GM23248 (cell line): ENCODE data around the gene TMEM184B.

Experiments
- EZH2 ChIP-seq: fragments of 200-600 bp; sonication (generic); IDR thresholded peaks from 2 replicates; pipeline ENCODE4 v1.6.1; 2018; ENCODE audit warnings: antibody characterized with exemption, mild to moderate bottlenecking; ENCODE audit not compliant: insufficient read depth, poor library complexity, severe bottlenecking
- EZH2phosphoT487 ChIP-seq: fragments of 200-600 bp; sonication (generic); IDR thresholded peaks from 2 replicates; pipeline ENCODE4 v1.6.1; 2018; ENCODE audit warnings: antibody characterized with exemption, moderate library complexity, mild to moderate bottlenecking, low read depth; ENCODE audit not compliant: insufficient read depth

- no peak for TF ChIP-seq EZH2
- TF ChIP-seq EZH2phosphoT487, result no peak
Measured at GRCh38 chr22:38230108-38230825, 42.5 kb downstream of the TMEM184B start.
